Common myeloid progenitor, CD34-positive (primary cell): ENCODE measurements around the gene SLC22A23.

Experiments
- CTCF ChIA-PET: fragments of 350-600 bp; sonication (Branson Sonifier 250); formaldehyde crosslinking; loops from one replicate; lab custom pipeline; 2021; ENCODE audit warnings: antibody characterized with exemption; lab: Charles Lee
- POLR2A ChIA-PET: fragments of 350-600 bp; sonication (Branson Sonifier 250); formaldehyde crosslinking; loops from one replicate; lab custom pipeline; 2021; ENCODE audit warnings: antibody characterized with exemption; lab: Charles Lee
- DNase-seq, 3 donors: peaks; one replicate each; pipeline versions ENCODE4 v3.0.0 to v3.0.0-alpha.2; 2013
- H3K27ac ChIP-seq, 2 experiments: 1 replicate in 1 of 2; 2 replicates in 1 of 2; pipeline ENCODE4 v1.7.0; 2013; ENCODE audit warnings: inconsistent platforms in 2 of 2, low read length in 2 of 2, mild to moderate bottlenecking in 2 of 2, low read depth in 1 of 2, moderate library complexity in 1 of 2; ENCODE audit not compliant: severe bottlenecking in 2 of 2, insufficient read depth in 1 of 2, poor library complexity in 1 of 2
- H3K27me3 ChIP-seq, 5 experiments: replicated peaks in 2 of 5; 1 replicate in 3 of 5; 2 replicates in 2 of 5; pipeline versions ENCODE4 v1.6.1 to v1.7.0; 2013; ENCODE audit warnings: low read length in 4 of 5, mild to moderate bottlenecking in 2 of 5, moderate library complexity in 2 of 5, inconsistent platforms in 1 of 5; ENCODE audit not compliant: insufficient read depth in 5 of 5, control insufficient read depth in 4 of 5
- H3K36me3 ChIP-seq, 4 experiments: 1 replicate in 2 of 4; 2 replicates in 2 of 4; pipeline versions ENCODE4 v1.6.1 to v1.7.0; 2013; ENCODE audit warnings: low read length in 3 of 4, control low read depth in 1 of 4, mild to moderate bottlenecking in 1 of 4; ENCODE audit not compliant: control insufficient read depth in 4 of 4, insufficient read depth in 4 of 4
- H3K4me1 ChIP-seq, 4 experiments: 1 replicate in 3 of 4; 2 replicates in 1 of 4; pipeline versions ENCODE4 v1.6.1 to v1.7.1; 2013; ENCODE audit warnings: low read length in 3 of 4, mild to moderate bottlenecking in 3 of 4, control low read depth in 1 of 4, inconsistent platforms in 1 of 4, moderate library complexity in 1 of 4; ENCODE audit not compliant: control insufficient read depth in 4 of 4, insufficient read depth in 4 of 4; ENCODE audit errors: control extremely low read depth in 1 of 4
- H3K4me3 ChIP-seq, 7 experiments: 1 replicate in 4 of 7; 2 replicates in 3 of 7; pipeline versions ENCODE4 v1.5.1 to v1.7.0; 2013; ENCODE audit warnings: mild to moderate bottlenecking in 7 of 7, low read length in 6 of 7, moderate library complexity in 6 of 7, inconsistent platforms in 2 of 7, low read depth in 2 of 7, control low read depth in 1 of 7; ENCODE audit not compliant: insufficient read depth in 4 of 7, control insufficient read depth in 1 of 7; ENCODE audit errors: extremely low read depth in 1 of 7
- H3K9me3 ChIP-seq, 5 experiments: 1 replicate in 4 of 5; 2 replicates in 1 of 5; pipeline versions ENCODE4 v1.6.1 to v1.7.1; 2013; ENCODE audit warnings: low read length in 4 of 5, mild to moderate bottlenecking in 2 of 5, inconsistent platforms in 1 of 5, low read depth in 1 of 5, moderate library complexity in 1 of 5; ENCODE audit not compliant: control insufficient read depth in 4 of 5, insufficient read depth in 2 of 5; ENCODE audit errors: control extremely low read depth in 1 of 5
- WGBS: methylation state at CpG from one replicate; pipeline ENCODE4 v1.1.5; 2013; ENCODE audit not compliant: insufficient coverage; 5-methylcytosine and 5-hydroxymethylcytosine counted together

SLC22A23 gene

DNA sequence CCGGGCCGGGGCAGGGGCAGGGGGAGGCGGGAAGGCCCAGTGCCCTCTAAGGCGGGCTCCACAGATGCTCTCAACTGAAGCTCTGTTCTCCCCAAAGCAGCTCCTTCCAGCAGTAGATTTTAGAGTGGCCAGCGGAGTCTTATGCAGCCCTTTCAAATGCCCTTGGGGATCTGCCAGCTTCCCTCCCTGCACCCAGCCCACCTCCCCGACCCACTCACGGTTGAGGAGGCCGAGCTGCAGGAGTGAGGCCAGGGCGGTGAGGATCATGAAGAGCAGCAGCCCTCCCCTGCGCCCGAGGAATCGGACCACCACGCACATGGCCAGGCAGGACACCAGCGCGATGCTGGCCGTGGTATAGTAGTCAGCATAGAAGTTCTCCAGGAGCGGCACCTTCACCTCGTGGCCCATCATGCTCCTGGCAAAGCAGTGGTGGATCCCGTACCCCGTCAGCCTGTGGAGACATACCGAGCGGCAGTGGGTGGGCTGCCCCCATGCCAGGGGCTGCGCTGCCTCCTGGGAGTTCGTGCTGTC, 170.1 kb downstream of the SLC22A23 start:
- Histone ChIP-seq H3K27ac (no peak overlapping the region), H3K36me3 (peaks cover 0 to 14% (median 1%) of the 10 kb centered on the region in 4 experiments), H3K4me1 (peaks cover 0 to 8% (median 0%) of the 10 kb centered on the region in 4 experiments), H3K9me3 (no peaks in the 10 kb centered on the region), H3K27me3 (no peaks in the 10 kb centered on the region), H3K4me3 (no peak overlapping the region)
- WGBS = 98% methylated on average over 21 of the region's 24 CpGs
- CTCF ChIA-PET = interaction anchor here (1.0 to 1.8 kb wide), 2 partner anchors 9 to 446 kb away, joined by 3 to 5 read pairs; no protein-coding TSS in a partner anchor
- POLR2A ChIA-PET = no interaction called here
- no peak for DNase-seq

DNA sequence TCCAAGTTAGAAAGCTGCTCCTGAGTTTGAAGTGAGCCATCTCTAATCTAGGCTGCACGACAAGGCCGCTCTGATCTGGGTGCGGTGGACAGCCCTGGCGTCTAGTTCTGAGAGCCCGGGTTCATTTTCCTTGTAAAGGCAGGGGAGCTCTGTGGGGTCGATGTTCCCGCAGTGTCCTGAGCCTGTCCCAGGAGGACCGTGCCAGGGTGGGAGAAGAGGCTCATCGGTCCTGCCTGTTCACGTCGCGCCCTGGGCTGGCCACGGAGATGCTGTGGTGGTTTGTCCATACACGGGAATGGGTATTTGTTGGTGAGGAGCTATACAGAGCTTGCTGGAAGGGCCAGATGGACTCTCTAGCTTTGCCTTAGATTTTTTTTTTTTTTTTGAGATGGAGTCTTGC, 171.1 kb downstream of the SLC22A23 start:
- 98% methylated on average over 14 of the region's 14 CpGs for WGBS
- no peaks in the 10 kb centered on the region for H3K27me3 ChIP-seq
- ChIA-PET CTCF (interaction anchor here (0.8 to 1.8 kb wide), 3 partner anchors 10 to 447 kb away, joined by 3 to 5 read pairs (median 3); no protein-coding TSS in a partner anchor), POLR2A (no interaction called here)
- peaks cover 0 to 9% (median 0%) of the 10 kb centered on the region in 4 experiments for H3K4me1 ChIP-seq
- H3K27ac ChIP-seq = no peak overlapping the region
- H3K9me3 ChIP-seq = no peaks in the 10 kb centered on the region
- H3K36me3 ChIP-seq = peaks cover 0 to 18% (median 1%) of the 10 kb centered on the region in 4 experiments
- H3K4me3 ChIP-seq = no peak overlapping the region
- DNase-seq = no peak

DNA sequence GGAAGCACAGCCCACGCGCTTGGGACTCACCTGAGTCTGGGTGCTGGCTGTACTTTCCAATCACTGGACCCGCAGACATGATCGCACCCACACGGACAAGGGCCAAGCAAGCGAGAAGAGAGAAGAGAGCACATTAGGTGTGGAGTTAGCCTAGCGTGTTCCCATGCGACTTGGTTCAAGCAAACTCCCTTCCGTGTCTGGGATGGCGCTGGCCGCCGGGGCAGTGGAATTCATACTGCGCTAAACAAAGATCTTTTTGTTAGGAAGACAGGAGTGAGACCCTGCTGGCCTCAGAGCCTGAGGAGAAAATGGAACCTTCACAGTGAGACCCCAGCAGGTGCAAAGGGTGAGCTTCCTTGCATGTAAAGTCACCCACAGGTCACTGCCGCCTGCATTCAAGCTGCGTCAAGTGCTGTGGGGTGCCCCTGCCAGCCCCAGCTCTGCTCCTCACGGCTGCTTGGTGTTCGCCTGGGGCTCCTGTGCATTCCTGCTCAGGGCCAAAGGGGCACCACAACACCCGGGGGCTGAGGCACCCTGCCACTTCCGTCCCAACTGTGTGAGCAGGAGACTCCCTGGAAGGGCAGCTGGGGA, 171.7 kb downstream of the SLC22A23 start:
- ChIA-PET POLR2A (no interaction called here), CTCF (interaction anchor here (1.4 to 10.2 kb wide), 3 partner anchors 11 to 446 kb away, joined by 3 to 121 read pairs (median 5); no protein-coding TSS in a partner anchor)
- Histone ChIP-seq H3K36me3 (peaks cover 0 to 19% (median 1%) of the 10 kb centered on the region in 4 experiments), H3K9me3 (no peaks in the 10 kb centered on the region), H3K4me1 (peaks cover 0 to 9% (median 0%) of the 10 kb centered on the region in 4 experiments), H3K27ac (no peak overlapping the region), H3K27me3 (no peaks in the 10 kb centered on the region), H3K4me3 (no peak overlapping the region)
- 97% methylated on average over 19 of the region's 19 CpGs for WGBS
- no peak for DNase-seq

DNA sequence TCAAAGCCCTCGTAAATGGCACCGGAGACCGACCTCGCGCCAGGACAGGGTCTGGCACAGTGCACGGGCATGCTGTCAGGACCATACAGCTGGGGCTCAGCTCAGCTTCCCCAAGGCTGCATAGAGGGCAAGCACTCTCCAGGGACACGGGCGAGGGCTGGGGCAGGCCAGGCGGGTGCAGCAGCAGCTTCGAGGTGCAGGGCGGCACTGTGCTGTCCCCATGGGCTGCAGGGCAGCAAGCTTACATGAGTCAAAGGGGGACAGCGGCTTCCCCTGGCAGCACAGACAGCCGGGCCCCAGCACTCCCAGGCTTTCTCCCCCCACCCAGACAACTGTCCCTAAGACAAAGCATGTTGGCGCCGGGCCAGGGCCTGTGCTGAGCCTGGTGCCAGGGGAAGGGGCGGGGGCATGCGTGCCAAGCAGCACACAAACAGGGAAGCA, 172.4 kb downstream of the SLC22A23 start:
- ChIA-PET POLR2A (no interaction called here), CTCF (interaction anchor here (1.2 to 10.2 kb wide), 3 partner anchors 12 to 447 kb away, joined by 3 to 121 read pairs (median 3); no protein-coding TSS in a partner anchor)
- Histone ChIP-seq H3K4me1 (peaks cover 0 to 9% (median 0%) of the 10 kb centered on the region in 4 experiments), H3K4me3 (no peak overlapping the region), H3K9me3 (no peaks in the 10 kb centered on the region), H3K27ac (no peak overlapping the region), H3K27me3 (no peaks in the 10 kb centered on the region), H3K36me3 (peaks cover 0 to 23% (median 1%) of the 10 kb centered on the region in 4 experiments)
- DNase-seq = peak in 1 of 3 donors; percentile 4
- 94% methylated on average over 15 of the region's 17 CpGs for WGBS

DNA sequence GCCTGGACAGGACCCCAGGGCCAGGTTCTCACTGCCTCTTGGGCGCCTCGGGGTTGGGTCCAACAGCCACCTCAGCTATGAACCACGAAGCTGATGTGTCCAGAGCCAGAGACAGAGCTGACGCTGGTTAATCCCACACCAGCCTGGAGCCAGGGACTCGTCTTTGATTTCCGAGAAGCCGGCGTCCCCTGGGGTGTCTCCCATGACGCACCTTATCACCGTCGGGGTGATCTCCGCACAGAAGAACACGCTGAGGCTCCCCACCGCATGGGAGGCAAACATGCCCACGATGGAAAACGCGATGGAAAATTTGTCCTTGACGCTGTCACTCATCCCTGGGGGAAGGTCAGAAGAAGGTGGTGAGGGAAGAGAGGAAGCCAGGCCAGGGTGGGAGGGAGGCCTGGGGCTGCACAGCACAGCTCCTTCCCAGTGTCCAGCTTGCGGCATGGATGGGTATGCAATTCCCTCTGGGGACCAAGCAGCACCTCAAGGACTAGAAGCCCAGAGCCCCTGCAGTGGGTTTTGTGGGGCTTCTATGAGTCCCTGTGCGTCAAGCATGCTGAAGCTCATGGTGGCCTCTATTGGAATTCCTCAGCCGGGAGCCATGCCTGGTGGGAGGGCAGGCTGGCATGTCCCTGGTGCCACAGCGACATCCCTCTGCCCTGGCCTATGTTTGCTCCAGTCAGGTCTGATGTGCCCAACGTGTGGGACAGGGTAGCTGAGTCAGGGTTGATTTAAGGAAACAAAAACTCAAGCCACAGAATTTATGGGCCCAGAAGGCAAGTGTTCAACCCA, 173.0 kb downstream of the SLC22A23 start:
- 96% methylated on average over 23 of the region's 23 CpGs for WGBS
- Histone ChIP-seq H3K27ac (no peak overlapping the region), H3K4me1 (peaks cover 0 to 9% (median 0%) of the 10 kb centered on the region in 4 experiments), H3K36me3 (peaks cover 0 to 23% (median 1%) of the 10 kb centered on the region in 4 experiments), H3K27me3 (no peaks in the 10 kb centered on the region), H3K9me3 (no peaks in the 10 kb centered on the region), H3K4me3 (no peak overlapping the region)
- DNase-seq = no peak
- ChIA-PET POLR2A (no interaction called here), CTCF (interaction anchor here (0.6 to 10.2 kb wide), 6 partner anchors 11 to 651 kb away, joined by 3 to 121 read pairs (median 3); no protein-coding TSS in a partner anchor)

DNA sequence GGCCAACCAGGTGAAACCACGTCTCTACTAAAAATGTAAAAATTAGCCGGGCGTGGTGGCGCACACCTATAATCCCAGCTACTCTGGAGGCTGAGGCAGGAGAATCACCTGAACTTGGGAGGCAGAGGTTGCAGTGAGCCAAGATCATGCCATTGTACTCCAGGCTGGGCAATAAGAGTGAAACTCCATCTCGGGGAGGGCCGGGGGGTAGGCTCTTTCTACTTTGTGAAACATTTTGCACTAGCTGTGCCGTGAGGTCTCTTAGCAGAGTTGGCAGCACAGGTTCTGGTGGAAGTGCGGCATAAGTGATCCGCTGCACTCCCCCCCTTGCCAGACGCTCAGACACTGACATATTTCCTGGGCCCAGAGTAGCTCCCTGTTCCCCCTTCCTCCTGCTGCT, 173.6 kb downstream of the SLC22A23 start:
- ChIA-PET POLR2A (no interaction called here), CTCF (interaction anchor here (0.6 to 10.2 kb wide), 5 partner anchors 440 to 651 kb away, joined by 3 to 121 read pairs (median 3); no protein-coding TSS in a partner anchor)
- 97% methylated on average over 10 of the region's 10 CpGs for WGBS
- Histone ChIP-seq H3K4me1 (peaks cover 0 to 9% (median 0%) of the 10 kb centered on the region in 4 experiments), H3K36me3 (peaks cover 0 to 23% (median 1%) of the 10 kb centered on the region in 4 experiments), H3K4me3 (no peak overlapping the region), H3K9me3 (no peaks in the 10 kb centered on the region), H3K27ac (no peak overlapping the region), H3K27me3 (no peaks in the 10 kb centered on the region)
- DNase-seq = no peak
